Iris pigment epithelial cell (primary cell): ENCODE data around the gene KCNS3.
A peak's percentile ranks its signal among the peaks of the same experiment; 100 is the strongest.
"Not testable (repeated sequence)": the region's sequence is repeated elsewhere in the genome, so short reads cannot be mapped to it uniquely, and the experiment has no call there.

ENCODE experiments used
- DNase-seq: peaks from one replicate; pipeline ENCODE4 v3.0.0-alpha.2; 2011; ENCODE audit warnings: low read depth

The KCNS3 gene

GRCh38 chr2:17943444-17943843 lies 65.0 kb downstream of the KCNS3 start:
- DNase-seq, result no peak

GRCh38 chr2:17947113-17947512 lies 68.6 kb downstream of the KCNS3 start:
- no peak for DNase-seq

- DNase-seq, result no peak
Measured at GRCh38 chr2:17950006-17950405, 71.5 kb downstream of the KCNS3 start.

GRCh38 chr2:17951563-17951962 lies 73.1 kb downstream of the KCNS3 start:
- no peak for DNase-seq

- no peak for DNase-seq
Measured at GRCh38 chr2:17958466-17959092, 80.1 kb downstream of the KCNS3 start.

- no peak for DNase-seq
Measured at GRCh38 chr2:17959356-17959755, 80.9 kb downstream of the KCNS3 start.

- DNase-seq, result no peak
Measured at GRCh38 chr2:17959833-17960232, 81.4 kb downstream of the KCNS3 start.

GRCh38 chr2:17960925-17961324 lies 82.5 kb downstream of the KCNS3 start:
- no peak for DNase-seq

- DNase-seq, result no peak
Measured at GRCh38 chr2:17961789-17962188, 83.3 kb downstream of the KCNS3 start.

GRCh38 chr2:17962876-17963275 lies 84.4 kb downstream of the KCNS3 start:
- no peak for DNase-seq

- not testable (repeated sequence) for DNase-seq
Measured at GRCh38 chr2:17963571-17963970, 85.1 kb downstream of the KCNS3 start.

GRCh38 chr2:17965196-17965595 lies 86.7 kb downstream of the KCNS3 start:
- no peak for DNase-seq

- DNase-seq, result no peak
Measured at GRCh38 chr2:17966798-17967197, 88.3 kb downstream of the KCNS3 start.

GRCh38 chr2:17969661-17970060 lies 91.2 kb downstream of the KCNS3 start:
- DNase-seq, result peak; percentile 25

GRCh38 chr2:17971531-17972125 lies 93.2 kb downstream of the KCNS3 start:
- DNase-seq, result no peak

- DNase-seq, result no peak
Measured at GRCh38 chr2:17972991-17973390, 94.5 kb downstream of the KCNS3 start.

- DNase-seq, result no peak
Measured at GRCh38 chr2:17975401-17975800, 96.9 kb downstream of the KCNS3 start.

- peak; percentile 99 for DNase-seq
Measured at GRCh38 chr2:17976871-17977746, 98.6 kb downstream of the KCNS3 start.

GRCh38 chr2:17979707-17980106 lies 101.2 kb downstream of the KCNS3 start:
- DNase-seq, result peak; percentile 54

- DNase-seq, result no peak
Measured at GRCh38 chr2:17981936-17982335, 103.5 kb downstream of the KCNS3 start.
